ENCODE results near the gene BIN1. TPM values are rescaled to one million over a fixed set of nuclear protein-coding genes. Genes with fewer than 3 reads are reported as not detected.

The BIN1 gene
- total RNA-seq, 1 experiment from 2014 or later: 87.5 TPM

GRCh38 chr2:127000194-127000593 lies 106.8 kb downstream of the BIN1 start:
- no peak for TF ChIP-seq CTCF (conservative IDR thresholded peaks at IDR 0.05)
- ChIA-PET POLR2A (ENCODE audit: unreplicated experiment) (no interaction called here), CTCF (no interaction called here)
- H3K27me3 ChIP-seq (ENCODE audit: insufficient read depth, low read depth): no peaks in the 10 kb centered on the region
- no peak overlapping the region for H2AFZ ChIP-seq
- intact Hi-C loops (cut with micrococcal nuclease; ENCODE audit: unreplicated experiment): no loop called here
- H3K27ac ChIP-seq: no peak overlapping the region
- no peaks in the 10 kb centered on the region for H4K20me1 ChIP-seq (ENCODE audit: insufficient read depth)
- no peak overlapping the region for H3K4me3 ChIP-seq
- no peaks in the 10 kb centered on the region for H3K36me3 ChIP-seq (ENCODE audit: low read depth)
- no peaks in the 10 kb centered on the region for H3K4me1 ChIP-seq (replicated peaks; ENCODE audit: insufficient read depth)
- BruUV-seq (replicated peaks): no TSS peak
- no peaks in the 10 kb centered on the region for H3F3A ChIP-seq (ENCODE audit: insufficient read depth, low read depth)
- H3K9me3 ChIP-seq (ENCODE audit: insufficient read depth, low read depth): no peaks in the 10 kb centered on the region
- no peak for DNase-seq
- no peaks in the 10 kb centered on the region; the same call in 1 of the 2 replicates for H3K9me2 ChIP-seq (ENCODE audit: insufficient read depth)
- no peaks in the 10 kb centered on the region for H3K79me2 ChIP-seq (ENCODE audit: low read depth)
- no peak overlapping the region for H3K4me2 ChIP-seq

- Histone ChIP-seq H3F3A (ENCODE audit: insufficient read depth, low read depth) (no peaks in the 10 kb centered on the region), H3K27me3 (ENCODE audit: insufficient read depth, low read depth) (no peaks in the 10 kb centered on the region), H3K27ac (no peak overlapping the region), H2AFZ (no peak overlapping the region), H3K79me2 (ENCODE audit: low read depth) (no peaks in the 10 kb centered on the region), H3K9me2 (ENCODE audit: insufficient read depth) (no peaks in the 10 kb centered on the region; the same call in 1 of the 2 replicates), H3K4me3 (no peak overlapping the region), H3K4me2 (no peak overlapping the region), H4K20me1 (ENCODE audit: insufficient read depth) (no peaks in the 10 kb centered on the region), H3K9me3 (ENCODE audit: insufficient read depth, low read depth) (no peaks in the 10 kb centered on the region), H3K36me3 (ENCODE audit: low read depth) (no peaks in the 10 kb centered on the region), H3K4me1 (replicated peaks; ENCODE audit: insufficient read depth) (no peaks in the 10 kb centered on the region)
- POLR2A ChIA-PET (ENCODE audit: unreplicated experiment): no interaction called here
- CTCF ChIA-PET: no interaction called here
- intact Hi-C loops (cut with micrococcal nuclease; ENCODE audit: unreplicated experiment): no loop called here
- no TSS peak for BruUV-seq (replicated peaks)
- no peak for TF ChIP-seq CTCF (conservative IDR thresholded peaks at IDR 0.05)
- TF ChIP-seq EZH2 (IDR thresholded peaks at IDR 0.05; ENCODE audit: low read depth): no peak
- DNase-seq: no peak
These were observed 107.7 kb downstream of the BIN1 start for GRCh38 chr2:126999106-126999756.

- Histone ChIP-seq H3F3A (ENCODE audit: insufficient read depth, low read depth) (no peaks in the 10 kb centered on the region), H3K9me2 (ENCODE audit: insufficient read depth) (no peaks in the 10 kb centered on the region; the same call in 1 of the 2 replicates), H4K20me1 (ENCODE audit: insufficient read depth) (no peaks in the 10 kb centered on the region), H3K36me3 (ENCODE audit: low read depth) (no peaks in the 10 kb centered on the region), H3K79me2 (ENCODE audit: low read depth) (no peaks in the 10 kb centered on the region), H2AFZ (no peak overlapping the region), H3K27ac (no peak overlapping the region), H3K9me3 (ENCODE audit: insufficient read depth, low read depth) (no peaks in the 10 kb centered on the region), H3K4me1 (replicated peaks; ENCODE audit: insufficient read depth) (no peaks in the 10 kb centered on the region), H3K27me3 (ENCODE audit: insufficient read depth, low read depth) (no peaks in the 10 kb centered on the region), H3K4me2 (no peak overlapping the region), H3K4me3 (no peak overlapping the region)
- intact Hi-C loops (cut with micrococcal nuclease; ENCODE audit: unreplicated experiment): no loop called here
- POLR2A ChIA-PET (ENCODE audit: unreplicated experiment): no interaction called here
- no TSS peak for BruUV-seq (replicated peaks)
- no peak for DNase-seq
- TF ChIP-seq CTCF (conservative IDR thresholded peaks at IDR 0.05): no peak
- no peak for TF ChIP-seq EZH2 (IDR thresholded peaks at IDR 0.05; ENCODE audit: low read depth)
- CTCF ChIA-PET: no interaction called here
These were observed 108.5 kb downstream of the BIN1 start for GRCh38 chr2:126998486-126998885.

Other genes with a start within 250 kb of the BIN1 start
- not detected in 2 replicates for gene TEX51, start 208.3 kb downstream of the BIN1 start, total RNA-seq (2021)
- 0.94 and 1.6 TPM in 2 replicates for gene CYP27C1, start 113.1 kb upstream of the BIN1 start, total RNA-seq (2021)
- gene ERCC3, start 187.0 kb upstream of the BIN1 start, total RNA-seq (2021): 70.3 and 73.2 TPM in 2 replicates

Measured in PC-9 (cell line).